Liver (tissue), 3 donors: ENCODE measurements around the gene GLIPR1L2.
"Not testable (repeated sequence)": the region's sequence is repeated elsewhere in the genome, so short reads cannot be mapped to it uniquely, and the experiment has no call there.

Experiments
- EGR1 ChIP-seq, 2 donors: IDR thresholded peaks; 2 replicates each; pipeline ENCODE4 v1.6.1; 2016 to 2018; ENCODE audit warnings: antibody characterized with exemption in 2 of 2, low read depth in 2 of 2
- JUND ChIP-seq, 2 donors: IDR thresholded peaks; 2 replicates each; pipeline ENCODE4 v1.6.1; 2016; ENCODE audit warnings: antibody characterized with exemption in 2 of 2
- RAD21 ChIP-seq, 2 donors: IDR thresholded peaks; 2 replicates each; pipeline ENCODE4 v1.6.1; 2016; ENCODE audit warnings: antibody characterized with exemption in 2 of 2, mild to moderate bottlenecking in 2 of 2
- RXRA ChIP-seq, 2 donors: IDR thresholded peaks; 2 replicates each; pipeline ENCODE4 v1.6.1; 2017 to 2018; ENCODE audit warnings: antibody characterized with exemption in 2 of 2, mild to moderate bottlenecking in 1 of 2
- SP1 ChIP-seq: IDR thresholded peaks from 2 replicates; pipeline ENCODE4 v1.6.1; 2018; ENCODE audit warnings: antibody characterized with exemption, mild to moderate bottlenecking
- TAF1 ChIP-seq: conservative IDR thresholded peaks from 2 replicates; pipeline ENCODE4 v1.6.1; 2016; ENCODE audit warnings: antibody characterized with exemption, mild to moderate bottlenecking
- YY1 ChIP-seq: IDR thresholded peaks from 2 replicates; pipeline ENCODE4 v1.6.1; 2016; ENCODE audit warnings: antibody characterized with exemption, mild to moderate bottlenecking
- TF ChIP-seq, protein P1 (sequence below): IDR thresholded peaks from 2 replicates; pipeline ENCODE4 v1.6.1; 2016; ENCODE audit warnings: antibody characterized with exemption, mild to moderate bottlenecking
- TF ChIP-seq, protein P2 (sequence below): fragments of 150-350 bp; IDR thresholded peaks from 2 replicates; pipeline ENCODE4 v1.5.1; 2017; ENCODE audit warnings: improper control_type of control experiment, low read depth, low read length; ENCODE audit not compliant: missing input control
- TF ChIP-seq, protein P3 (sequence below): IDR thresholded peaks from 2 replicates; pipeline ENCODE4 v1.6.1; 2016; ENCODE audit warnings: antibody characterized with exemption
- TF ChIP-seq, protein P4 (sequence below): IDR thresholded peaks from 2 replicates; pipeline ENCODE4 v1.6.1; 2016; ENCODE audit warnings: antibody characterized with exemption
- donor health status: healthy.
- donor health status: healthy.

DNA sequence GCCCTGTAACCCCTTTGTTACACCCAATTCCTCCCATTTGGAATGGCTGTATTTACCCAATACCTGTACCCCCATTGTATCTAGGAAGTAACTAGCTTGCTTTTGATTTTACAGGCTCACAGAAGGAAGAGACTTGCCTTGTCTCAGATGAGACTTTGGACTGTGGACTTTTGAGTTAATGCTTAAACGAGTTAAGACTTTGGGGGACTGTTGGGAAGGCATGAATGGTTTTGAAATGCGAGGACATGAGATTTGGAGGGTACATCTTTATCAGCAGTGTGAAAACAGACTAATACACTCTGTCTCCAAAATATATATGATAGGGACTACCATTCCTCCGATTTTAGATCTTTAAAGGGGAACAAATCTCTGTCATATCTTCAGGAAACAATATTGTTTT, 51.6 kb downstream of the GLIPR1L2 start:
- TF ChIP-seq, protein P1, sequence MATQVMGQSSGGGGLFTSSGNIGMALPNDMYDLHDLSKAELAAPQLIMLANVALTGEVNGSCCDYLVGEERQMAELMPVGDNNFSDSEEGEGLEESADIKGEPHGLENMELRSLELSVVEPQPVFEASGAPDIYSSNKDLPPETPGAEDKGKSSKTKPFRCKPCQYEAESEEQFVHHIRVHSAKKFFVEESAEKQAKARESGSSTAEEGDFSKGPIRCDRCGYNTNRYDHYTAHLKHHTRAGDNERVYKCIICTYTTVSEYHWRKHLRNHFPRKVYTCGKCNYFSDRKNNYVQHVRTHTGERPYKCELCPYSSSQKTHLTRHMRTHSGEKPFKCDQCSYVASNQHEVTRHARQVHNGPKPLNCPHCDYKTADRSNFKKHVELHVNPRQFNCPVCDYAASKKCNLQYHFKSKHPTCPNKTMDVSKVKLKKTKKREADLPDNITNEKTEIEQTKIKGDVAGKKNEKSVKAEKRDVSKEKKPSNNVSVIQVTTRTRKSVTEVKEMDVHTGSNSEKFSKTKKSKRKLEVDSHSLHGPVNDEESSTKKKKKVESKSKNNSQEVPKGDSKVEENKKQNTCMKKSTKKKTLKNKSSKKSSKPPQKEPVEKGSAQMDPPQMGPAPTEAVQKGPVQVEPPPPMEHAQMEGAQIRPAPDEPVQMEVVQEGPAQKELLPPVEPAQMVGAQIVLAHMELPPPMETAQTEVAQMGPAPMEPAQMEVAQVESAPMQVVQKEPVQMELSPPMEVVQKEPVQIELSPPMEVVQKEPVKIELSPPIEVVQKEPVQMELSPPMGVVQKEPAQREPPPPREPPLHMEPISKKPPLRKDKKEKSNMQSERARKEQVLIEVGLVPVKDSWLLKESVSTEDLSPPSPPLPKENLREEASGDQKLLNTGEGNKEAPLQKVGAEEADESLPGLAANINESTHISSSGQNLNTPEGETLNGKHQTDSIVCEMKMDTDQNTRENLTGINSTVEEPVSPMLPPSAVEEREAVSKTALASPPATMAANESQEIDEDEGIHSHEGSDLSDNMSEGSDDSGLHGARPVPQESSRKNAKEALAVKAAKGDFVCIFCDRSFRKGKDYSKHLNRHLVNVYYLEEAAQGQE: not testable (repeated sequence)
- TF ChIP-seq, protein P2, sequence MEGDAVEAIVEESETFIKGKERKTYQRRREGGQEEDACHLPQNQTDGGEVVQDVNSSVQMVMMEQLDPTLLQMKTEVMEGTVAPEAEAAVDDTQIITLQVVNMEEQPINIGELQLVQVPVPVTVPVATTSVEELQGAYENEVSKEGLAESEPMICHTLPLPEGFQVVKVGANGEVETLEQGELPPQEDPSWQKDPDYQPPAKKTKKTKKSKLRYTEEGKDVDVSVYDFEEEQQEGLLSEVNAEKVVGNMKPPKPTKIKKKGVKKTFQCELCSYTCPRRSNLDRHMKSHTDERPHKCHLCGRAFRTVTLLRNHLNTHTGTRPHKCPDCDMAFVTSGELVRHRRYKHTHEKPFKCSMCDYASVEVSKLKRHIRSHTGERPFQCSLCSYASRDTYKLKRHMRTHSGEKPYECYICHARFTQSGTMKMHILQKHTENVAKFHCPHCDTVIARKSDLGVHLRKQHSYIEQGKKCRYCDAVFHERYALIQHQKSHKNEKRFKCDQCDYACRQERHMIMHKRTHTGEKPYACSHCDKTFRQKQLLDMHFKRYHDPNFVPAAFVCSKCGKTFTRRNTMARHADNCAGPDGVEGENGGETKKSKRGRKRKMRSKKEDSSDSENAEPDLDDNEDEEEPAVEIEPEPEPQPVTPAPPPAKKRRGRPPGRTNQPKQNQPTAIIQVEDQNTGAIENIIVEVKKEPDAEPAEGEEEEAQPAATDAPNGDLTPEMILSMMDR: not testable (repeated sequence)
- TF ChIP-seq TAF1; SP1; EGR1 (IDR thresholded peaks at IDR 0.05; ENCODE audit: low read depth in 2 of 2); YY1; RAD21 (IDR thresholded peaks at IDR 0.05); RXRA (IDR thresholded peaks at IDR 0.05); JUND (IDR thresholded peaks at IDR 0.05): not testable (repeated sequence)
- TF ChIP-seq, protein P3, sequence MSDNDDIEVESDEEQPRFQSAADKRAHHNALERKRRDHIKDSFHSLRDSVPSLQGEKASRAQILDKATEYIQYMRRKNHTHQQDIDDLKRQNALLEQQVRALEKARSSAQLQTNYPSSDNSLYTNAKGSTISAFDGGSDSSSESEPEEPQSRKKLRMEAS: not testable (repeated sequence)
- TF ChIP-seq, protein P4, sequence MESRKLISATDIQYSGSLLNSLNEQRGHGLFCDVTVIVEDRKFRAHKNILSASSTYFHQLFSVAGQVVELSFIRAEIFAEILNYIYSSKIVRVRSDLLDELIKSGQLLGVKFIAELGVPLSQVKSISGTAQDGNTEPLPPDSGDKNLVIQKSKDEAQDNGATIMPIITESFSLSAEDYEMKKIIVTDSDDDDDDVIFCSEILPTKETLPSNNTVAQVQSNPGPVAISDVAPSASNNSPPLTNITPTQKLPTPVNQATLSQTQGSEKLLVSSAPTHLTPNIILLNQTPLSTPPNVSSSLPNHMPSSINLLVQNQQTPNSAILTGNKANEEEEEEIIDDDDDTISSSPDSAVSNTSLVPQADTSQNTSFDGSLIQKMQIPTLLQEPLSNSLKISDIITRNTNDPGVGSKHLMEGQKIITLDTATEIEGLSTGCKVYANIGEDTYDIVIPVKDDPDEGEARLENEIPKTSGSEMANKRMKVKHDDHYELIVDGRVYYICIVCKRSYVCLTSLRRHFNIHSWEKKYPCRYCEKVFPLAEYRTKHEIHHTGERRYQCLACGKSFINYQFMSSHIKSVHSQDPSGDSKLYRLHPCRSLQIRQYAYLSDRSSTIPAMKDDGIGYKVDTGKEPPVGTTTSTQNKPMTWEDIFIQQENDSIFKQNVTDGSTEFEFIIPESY: not testable (repeated sequence)
